GM06990 (cell line): ENCODE measurements around the gene CPNE2.

Experiments used
- DNase-seq: peaks from one replicate; pipeline ENCODE4 v3.0.0-alpha.2; 2011; ENCODE audit not compliant: insufficient read length; ENCODE audit errors: extremely low read depth
- H3K27me3 ChIP-seq: replicated peaks from 2 replicates; pipeline ENCODE4 v1.6.0; 2011; ENCODE audit warnings: low read length; ENCODE audit not compliant: control insufficient read depth, insufficient read depth
- H3K36me3 ChIP-seq: 2 replicates; pipeline ENCODE4 v1.5.1; 2011; ENCODE audit warnings: low read length; ENCODE audit not compliant: control insufficient read depth, insufficient read depth
- H3K4me3 ChIP-seq: replicated peaks from 2 replicates; pipeline ENCODE4 v1.5.1; 2011; ENCODE audit warnings: low read depth, mild to moderate bottlenecking, control low read depth, low read length
- TF ChIP-seq, protein P1 (sequence below): IDR thresholded peaks from 2 replicates; pipeline ENCODE4 v1.5.1; 2011; ENCODE audit warnings: low read length, control low read depth, mild to moderate bottlenecking, inconsistent platforms; ENCODE audit not compliant: insufficient read depth, poor library complexity, severe bottlenecking

Gene CPNE2

DNA sequence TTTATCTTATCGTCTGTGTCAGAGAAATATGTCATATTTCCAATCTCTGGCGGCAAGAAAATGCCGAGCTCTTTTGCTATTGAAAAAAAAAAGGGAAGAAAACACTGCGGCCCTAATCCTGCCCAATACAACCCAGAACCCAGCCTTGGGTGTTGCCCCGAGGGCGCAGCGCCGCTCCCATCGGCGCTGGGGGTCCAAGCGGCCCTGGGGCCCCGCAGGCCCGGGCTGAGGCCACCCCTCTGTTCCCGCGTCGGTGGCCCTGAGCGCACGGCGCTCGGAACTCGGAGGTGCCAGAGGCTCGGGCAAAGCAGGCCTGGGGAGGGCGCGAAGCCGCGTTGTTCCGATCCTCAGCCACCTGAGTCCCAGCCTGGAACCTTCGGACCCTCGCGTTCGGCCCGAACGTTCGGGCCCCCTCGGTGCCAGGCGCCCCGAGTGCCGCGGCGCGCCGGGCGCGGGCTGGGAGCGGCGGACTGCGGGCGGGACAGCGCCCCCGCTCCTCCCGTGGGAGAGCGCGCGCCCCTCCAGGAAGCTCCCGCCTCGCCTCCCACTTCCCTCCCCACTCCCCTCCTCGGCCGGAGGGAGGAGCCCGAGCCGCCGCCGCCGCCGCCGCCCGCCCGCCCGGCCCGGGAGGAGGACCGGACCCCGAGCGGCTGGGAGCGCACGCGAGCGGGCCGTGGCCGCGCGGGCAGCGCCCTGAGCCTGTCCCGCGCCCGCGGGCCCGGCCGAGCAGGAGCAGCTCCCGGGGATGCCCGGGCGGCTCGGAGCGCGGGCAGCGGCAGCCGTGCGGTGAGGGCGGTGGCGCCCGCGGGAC is at the start of gene CPNE2:
Gene CPNE2, plus strand, starts transcription at position 609 of the 811 bp plus-strand sequence. CDS start 18,160 bp downstream, outside the sequence.
- H3K4me3 ChIP-seq: peak within 1 kb of the TSS; percentile 65
- no peaks in the 10 kb centered on the region for H3K36me3 ChIP-seq
- peak; percentile 41 for DNase-seq
- TF ChIP-seq, protein P1, sequence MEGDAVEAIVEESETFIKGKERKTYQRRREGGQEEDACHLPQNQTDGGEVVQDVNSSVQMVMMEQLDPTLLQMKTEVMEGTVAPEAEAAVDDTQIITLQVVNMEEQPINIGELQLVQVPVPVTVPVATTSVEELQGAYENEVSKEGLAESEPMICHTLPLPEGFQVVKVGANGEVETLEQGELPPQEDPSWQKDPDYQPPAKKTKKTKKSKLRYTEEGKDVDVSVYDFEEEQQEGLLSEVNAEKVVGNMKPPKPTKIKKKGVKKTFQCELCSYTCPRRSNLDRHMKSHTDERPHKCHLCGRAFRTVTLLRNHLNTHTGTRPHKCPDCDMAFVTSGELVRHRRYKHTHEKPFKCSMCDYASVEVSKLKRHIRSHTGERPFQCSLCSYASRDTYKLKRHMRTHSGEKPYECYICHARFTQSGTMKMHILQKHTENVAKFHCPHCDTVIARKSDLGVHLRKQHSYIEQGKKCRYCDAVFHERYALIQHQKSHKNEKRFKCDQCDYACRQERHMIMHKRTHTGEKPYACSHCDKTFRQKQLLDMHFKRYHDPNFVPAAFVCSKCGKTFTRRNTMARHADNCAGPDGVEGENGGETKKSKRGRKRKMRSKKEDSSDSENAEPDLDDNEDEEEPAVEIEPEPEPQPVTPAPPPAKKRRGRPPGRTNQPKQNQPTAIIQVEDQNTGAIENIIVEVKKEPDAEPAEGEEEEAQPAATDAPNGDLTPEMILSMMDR: no peak
- H3K27me3 ChIP-seq: no peaks in the 10 kb centered on the region

DNA sequence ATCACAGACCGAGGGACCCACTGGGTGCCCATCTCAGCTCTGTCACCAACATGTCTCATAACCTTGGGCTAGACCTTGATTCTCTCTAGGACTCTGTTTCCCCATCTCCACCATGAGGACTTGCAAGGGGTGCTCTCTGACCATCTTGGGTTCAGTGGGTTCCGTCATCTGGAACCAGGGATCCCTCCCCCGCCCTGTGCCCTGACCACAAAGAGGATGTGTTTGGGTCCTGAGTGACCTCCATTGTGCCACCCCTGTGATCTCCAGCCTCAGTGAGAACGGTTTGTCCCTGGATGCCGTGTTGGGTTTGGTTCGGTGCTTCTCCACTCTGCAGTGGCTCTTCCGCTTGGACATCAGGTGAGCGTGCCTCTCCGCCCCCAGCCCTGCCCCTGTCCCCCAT is 49.1 kb upstream of the CPNE2 start:
- H3K36me3 ChIP-seq: peaks cover 12% of the 10 kb centered on the region
- TF ChIP-seq, protein P1: no peak
- no peak for DNase-seq
- H3K4me3 ChIP-seq: no peak overlapping the region
- no peaks in the 10 kb centered on the region for H3K27me3 ChIP-seq

DNA sequence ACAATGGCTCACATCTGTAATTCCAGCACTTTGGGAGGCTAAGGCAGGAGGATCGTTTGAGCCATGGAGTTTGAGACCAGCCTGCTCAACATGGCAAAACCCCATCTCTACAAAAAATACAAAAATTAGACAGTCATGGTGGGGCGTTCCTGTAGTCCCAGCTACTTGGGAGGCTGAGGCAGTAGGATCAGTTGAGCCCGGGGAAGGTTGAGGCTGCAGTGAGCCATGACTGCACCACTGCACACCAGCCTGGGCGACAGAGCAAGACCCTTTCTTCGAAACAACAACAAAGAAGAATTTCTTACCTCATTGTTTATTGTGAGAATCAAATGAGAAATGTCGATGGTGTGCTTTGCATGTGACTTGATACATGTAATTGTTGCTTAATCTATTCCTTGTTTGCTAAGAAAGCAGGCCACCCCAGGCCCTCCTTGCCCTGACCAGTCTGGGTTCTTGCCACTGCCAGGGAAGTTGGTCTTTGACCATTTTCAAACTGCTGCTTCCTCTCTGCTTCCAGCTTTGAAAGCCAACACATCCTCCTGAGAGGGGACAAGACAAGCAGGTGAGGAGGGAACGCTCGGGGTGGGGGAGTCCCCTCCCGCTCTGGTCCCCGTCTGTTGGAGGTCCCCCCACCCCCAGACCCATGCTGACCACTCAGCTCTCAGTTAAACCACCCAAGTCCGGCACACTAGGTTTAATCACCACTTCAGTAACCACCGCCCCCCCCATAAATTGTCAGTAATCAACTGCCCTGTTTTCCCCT is 47.3 kb upstream of the CPNE2 start:
- peaks cover 10% of the 10 kb centered on the region for H3K36me3 ChIP-seq
- TF ChIP-seq, protein P1: no peak

DNA sequence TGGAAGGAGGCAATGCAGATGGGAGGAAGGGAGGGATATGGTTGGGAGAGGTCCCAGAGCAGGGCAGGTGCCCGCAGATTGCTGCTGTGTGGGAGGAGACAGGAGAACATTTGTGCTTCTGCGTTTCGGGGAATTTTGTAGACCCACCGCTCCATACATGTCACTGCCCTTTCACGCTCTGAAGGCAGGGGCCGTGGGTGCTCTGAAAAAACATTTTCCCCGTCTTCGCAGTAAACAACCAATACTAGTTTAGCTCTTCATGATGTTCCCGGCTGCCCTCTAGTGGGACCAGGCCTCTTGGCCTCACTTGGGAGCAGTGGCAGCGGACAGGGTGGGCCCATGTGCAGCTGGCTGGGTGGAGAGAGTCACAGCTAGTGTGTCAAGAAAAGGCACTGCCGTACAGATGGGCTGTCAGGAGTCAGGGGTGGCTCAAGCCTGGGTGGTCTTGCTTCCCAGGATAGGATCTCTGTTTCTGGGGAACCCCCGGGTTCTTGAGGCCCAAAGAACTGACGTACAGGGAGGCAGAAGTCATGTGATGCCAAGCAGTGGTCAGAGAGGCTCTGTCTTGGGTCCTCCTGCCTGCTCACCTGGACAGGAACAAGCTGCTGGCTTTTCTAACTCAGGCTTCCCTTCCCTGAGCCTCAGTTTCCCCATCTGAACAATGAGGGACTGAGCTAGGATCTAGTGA is 46.5 kb upstream of the CPNE2 start:
- Histone ChIP-seq H3K27me3 (no peaks in the 10 kb centered on the region), H3K4me3 (no peak overlapping the region), H3K36me3 (peaks cover 7% of the 10 kb centered on the region)
- TF ChIP-seq, protein P1: peak; percentile 95
- DNase-seq: peak; percentile 63

More for the DNA sequence above, 47.3 kb upstream of the CPNE2 start:
- H3K4me3 ChIP-seq: no peak overlapping the region
- DNase-seq: peak; percentile 42
- no peaks in the 10 kb centered on the region for H3K27me3 ChIP-seq

DNA sequence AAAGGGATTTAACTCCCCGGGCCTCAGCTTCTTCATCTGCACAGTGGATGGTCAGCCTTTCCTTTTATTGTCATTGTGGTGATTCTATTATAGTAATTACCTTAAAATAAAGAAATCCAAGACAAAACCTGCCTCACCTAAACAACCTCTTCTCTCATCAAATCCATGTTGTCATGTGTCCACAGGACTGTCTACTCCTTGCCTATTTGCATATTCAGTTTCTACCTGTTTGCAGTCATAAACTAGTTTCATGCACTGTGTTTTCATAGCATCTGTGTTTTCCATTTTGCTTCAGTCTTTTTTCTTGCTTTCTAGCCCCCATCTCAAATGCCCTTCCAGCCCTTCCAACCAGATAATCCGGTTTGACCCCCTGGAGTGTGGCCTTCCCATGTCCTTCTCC is 44.3 kb upstream of the CPNE2 start:
- no peaks in the 10 kb centered on the region for H3K27me3 ChIP-seq
- no peak for DNase-seq
- TF ChIP-seq, protein P1: no peak
- no peak overlapping the region for H3K4me3 ChIP-seq
- peaks cover 9% of the 10 kb centered on the region for H3K36me3 ChIP-seq
